Retinal pigment epithelial cell (primary cell): ENCODE measurements around the gene NOP16.

Experiments used
- DNase-seq: peaks from one replicate; pipeline ENCODE4 v3.0.0-alpha.2; 2010; ENCODE audit warnings: low read depth
- H3K4me3 ChIP-seq: 2 replicates; pipeline ENCODE4 v1.5.1; 2011; ENCODE audit warnings: mild to moderate bottlenecking, low read length, control low read depth, moderate library complexity
- TF ChIP-seq, protein P1 (sequence below): conservative IDR thresholded peaks from 2 replicates; pipeline ENCODE4 v1.5.1; 2011; ENCODE audit warnings: low read depth, low read length, control low read depth, inconsistent platforms

NOP16 gene

DNA sequence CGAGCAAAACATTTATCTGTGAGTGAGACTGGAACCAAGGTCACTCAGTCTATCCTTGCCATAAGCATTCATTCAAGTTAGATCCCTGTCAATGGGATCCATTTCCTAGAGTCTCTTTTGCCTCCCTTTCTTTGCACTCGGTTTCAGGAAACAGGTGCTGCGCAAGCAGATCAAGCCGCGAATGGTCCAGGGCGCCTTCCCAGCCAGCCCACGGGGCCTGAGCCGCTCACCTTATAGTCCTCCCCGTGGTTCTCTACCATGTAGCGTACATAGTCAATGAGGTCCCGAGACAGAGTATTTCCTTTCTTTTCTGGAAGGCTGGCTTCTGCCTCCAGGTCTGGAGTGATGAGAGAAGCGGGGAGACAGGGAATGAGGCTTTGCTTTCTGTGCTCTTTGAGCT, 3.4 kb downstream of the NOP16 start:
- TF ChIP-seq, protein P1, sequence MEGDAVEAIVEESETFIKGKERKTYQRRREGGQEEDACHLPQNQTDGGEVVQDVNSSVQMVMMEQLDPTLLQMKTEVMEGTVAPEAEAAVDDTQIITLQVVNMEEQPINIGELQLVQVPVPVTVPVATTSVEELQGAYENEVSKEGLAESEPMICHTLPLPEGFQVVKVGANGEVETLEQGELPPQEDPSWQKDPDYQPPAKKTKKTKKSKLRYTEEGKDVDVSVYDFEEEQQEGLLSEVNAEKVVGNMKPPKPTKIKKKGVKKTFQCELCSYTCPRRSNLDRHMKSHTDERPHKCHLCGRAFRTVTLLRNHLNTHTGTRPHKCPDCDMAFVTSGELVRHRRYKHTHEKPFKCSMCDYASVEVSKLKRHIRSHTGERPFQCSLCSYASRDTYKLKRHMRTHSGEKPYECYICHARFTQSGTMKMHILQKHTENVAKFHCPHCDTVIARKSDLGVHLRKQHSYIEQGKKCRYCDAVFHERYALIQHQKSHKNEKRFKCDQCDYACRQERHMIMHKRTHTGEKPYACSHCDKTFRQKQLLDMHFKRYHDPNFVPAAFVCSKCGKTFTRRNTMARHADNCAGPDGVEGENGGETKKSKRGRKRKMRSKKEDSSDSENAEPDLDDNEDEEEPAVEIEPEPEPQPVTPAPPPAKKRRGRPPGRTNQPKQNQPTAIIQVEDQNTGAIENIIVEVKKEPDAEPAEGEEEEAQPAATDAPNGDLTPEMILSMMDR: no peak
- no peak overlapping the region for H3K4me3 ChIP-seq
- no peak for DNase-seq

DNA sequence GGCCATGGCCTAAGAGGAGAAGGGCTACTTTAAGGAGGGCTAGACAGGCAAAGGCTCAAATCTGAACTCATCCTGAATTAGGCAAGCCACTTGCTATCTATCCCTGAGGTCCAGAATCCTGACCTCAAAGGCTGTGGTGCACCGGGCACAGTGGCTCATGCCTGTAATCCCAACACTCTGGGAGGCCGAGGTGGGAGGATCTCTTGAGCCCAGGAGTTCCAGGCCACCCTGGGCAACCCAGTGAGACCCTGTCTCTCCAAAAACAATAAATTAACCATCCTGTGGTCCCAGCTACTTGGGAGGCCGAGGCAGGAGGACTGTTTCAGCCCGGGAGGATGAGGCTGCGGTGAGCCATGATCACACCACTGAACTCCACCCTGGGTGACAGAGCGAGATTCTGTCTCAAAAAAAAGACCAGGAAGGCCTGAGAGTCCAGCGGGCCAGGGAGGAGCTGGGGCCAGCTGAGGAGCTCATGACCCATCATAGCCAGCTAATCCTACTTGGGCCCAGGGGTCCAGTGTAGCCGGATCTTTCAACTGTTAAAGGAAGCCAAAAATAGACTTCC, 4.0 kb downstream of the NOP16 start:
- DNase-seq: no peak
- TF ChIP-seq, protein P1: no peak
- no peak overlapping the region for H3K4me3 ChIP-seq

DNA sequence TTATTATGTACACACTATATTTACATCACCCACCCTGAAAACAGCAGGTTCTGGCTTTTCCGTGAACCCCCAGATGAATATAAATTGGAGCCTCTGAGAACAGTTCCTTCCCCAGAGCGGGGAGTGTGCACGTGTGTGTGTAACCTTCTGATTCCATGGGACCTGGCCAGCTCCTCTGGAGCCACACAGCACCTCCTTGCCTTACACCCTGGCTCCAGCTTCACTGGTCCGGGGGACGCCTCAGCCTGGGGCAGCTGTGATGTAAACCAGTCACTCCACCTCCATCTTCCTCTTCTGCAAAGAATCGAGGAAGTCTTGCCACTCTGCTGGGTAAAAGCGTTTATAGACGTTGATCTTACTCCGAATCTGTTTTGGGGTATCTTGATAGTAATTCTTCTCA, 4.4 kb downstream of the NOP16 start:
- H3K4me3 ChIP-seq: no peak overlapping the region
- DNase-seq: no peak
- TF ChIP-seq, protein P1: no peak

DNA sequence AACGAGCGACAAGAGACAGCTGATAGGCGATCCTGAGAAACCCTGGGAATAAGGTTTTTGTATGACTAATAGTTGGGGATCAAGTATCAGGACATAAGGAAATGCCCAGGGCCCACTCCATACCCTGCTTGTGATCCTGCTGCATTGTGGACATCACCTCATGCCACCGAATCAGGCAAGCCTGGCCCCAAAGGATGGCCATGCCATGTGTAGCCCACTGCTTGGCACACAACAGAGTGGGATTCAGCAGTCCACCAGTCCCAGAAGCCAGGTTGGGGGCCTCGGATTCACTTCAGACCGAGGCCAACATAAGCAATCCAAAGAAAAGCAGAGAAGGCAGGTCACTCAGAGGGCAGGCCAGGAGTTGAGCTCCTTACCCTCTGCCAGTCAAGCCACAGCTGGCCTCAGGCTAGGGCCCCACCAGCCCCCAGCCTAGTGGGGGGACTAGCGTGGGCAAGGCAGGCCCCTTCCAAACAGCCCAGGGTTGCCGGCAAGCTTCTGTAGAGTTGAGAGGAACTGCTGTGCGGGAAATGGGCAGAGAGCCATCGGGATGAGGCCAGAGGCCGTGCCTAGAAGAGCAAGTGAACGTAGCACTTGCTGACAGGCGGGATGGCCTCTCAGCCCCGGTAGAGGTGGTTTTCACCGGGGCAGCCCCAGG, 5.0 kb downstream of the NOP16 start:
- DNase-seq: no peak
- no peak overlapping the region for H3K4me3 ChIP-seq
- TF ChIP-seq, protein P1: no peak

DNA sequence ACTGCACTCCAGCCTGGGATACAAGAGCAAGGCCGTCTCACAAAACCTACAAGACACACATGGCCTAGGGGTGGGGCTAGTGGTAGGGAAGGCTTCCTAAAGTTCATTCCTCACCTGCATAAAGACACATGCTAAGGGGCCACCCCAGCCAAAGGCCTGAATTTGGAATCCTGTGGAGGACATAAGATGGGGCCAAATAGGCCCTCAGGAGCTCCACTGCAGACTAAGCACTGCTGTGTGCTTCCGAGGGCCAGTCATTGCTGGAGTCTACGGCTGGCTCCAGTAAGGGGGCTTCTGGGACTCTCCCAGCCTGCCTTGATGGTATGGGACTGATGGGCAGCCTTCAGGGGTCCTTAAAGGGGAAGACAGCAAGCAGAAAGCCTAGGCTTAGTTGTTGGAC, 5.7 kb downstream of the NOP16 start:
- TF ChIP-seq, protein P1: no peak
- no peak overlapping the region for H3K4me3 ChIP-seq
- DNase-seq: no peak

DNA sequence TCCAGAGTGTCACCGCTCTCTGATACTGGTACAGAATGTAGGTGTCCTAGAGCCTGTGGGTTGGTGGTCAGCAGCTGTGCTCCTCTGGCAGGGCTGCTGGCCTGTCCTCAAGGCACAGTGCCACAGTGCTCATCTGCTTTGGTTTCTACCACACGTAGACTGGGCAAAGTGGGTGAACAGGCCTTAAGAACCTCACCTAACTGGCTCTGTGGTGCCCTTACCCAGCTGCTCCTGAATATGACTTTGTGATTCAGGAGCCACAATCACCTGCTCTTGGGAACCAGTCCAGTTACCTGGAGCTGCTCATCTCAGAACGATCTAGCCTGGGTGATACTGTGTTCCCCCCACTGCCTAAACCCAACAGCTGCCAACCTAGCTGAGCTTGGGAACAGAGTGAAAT, 6.4 kb downstream of the NOP16 start:
- DNase-seq: no peak
- TF ChIP-seq, protein P1: no peak
- H3K4me3 ChIP-seq: no peak overlapping the region

DNA sequence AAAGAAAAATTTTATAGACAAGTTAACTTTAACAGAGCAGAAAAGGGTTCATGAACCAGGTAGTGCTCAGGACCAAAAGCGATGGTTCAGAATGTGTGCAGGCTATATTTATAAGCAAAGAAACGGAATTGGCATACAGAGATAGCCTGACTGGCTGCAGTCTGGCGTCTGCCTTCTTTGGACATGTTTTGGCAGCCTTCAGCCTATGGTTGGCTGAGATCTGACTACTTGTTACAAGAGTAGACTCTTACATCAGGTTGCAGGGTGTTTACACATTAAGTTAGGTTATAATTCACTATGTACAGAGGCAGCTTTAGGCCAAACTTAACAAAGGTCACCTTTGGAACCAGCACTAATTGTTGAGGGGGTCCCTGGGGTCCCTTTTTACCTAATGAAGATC, 7.0 kb downstream of the NOP16 start:
- no peak overlapping the region for H3K4me3 ChIP-seq
- TF ChIP-seq, protein P1: no peak
- no peak for DNase-seq
